ENCODE results near the gene DISP3.

DISP3 gene

DNA sequence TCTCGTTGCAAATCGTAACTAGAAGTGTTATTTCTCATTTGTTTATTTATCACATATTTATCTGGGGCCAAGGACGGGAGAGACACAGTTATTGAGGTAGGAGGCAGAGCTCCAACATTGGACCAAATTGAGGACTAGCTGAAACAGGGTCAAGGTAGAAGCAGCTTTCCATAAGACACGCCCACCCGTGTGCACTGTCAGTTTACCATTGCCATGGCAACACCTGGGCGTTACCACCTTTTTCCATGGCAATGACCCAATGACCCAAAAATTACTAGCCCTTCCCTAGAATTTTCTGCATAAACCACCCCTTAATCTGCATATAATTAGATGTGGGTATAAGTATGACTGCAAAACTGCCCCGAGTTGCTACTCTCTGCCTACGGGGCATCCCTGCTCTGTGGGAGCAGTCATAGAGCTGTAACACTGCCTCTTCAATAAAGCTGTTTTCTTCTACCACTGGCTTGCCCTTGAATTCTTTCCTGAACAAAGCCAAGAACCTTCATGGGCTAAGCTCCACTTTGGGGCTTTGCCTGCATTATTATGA, 102.6 kb downstream of the DISP3 start:
- H4K20me1 ChIP-seq: no peaks in the 10 kb centered on the region
- H3K4me1 ChIP-seq: peaks cover 0 to 8% (median 0%) of the 10 kb centered on the region in 10 experiments; a peak in 5 of 20 replicates
- H3K9ac ChIP-seq: no peak overlapping the region
- H3K27me3 ChIP-seq: no peaks in the 10 kb centered on the region
- no peak overlapping the region for H3K4me2 ChIP-seq
- no peak overlapping the region for H3K27ac ChIP-seq
- H3K4me3 ChIP-seq: no peak overlapping the region
- no peaks in the 10 kb centered on the region for H3K9me3 ChIP-seq (replicated peaks in 1 of 11)
- TF ChIP-seq Cebpa-rat (IDR thresholded peaks at IDR 0.05): no peak
- no peaks in the 10 kb centered on the region for H3K36me3 ChIP-seq

DNA sequence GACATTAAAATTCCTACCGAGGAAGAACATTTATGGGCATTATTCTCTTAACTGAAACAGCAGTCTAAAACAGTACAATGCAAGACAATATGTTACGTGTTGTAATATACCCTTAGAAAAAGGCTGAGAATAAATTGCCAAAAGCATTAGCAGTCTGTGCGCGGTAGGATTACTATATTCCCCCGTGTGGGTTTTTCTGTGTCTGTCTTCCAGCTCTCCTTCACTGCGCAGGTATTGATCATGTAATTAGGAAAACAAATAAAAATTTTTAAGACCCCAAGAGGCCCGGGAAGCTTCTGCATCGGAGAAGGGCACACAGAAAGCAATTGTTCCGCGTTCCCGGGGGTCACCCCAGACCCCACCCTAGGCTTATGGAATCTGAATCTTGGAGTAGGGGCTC, 106.4 kb downstream of the DISP3 start:
- H3K9me3 ChIP-seq (replicated peaks in 1 of 11): no peaks in the 10 kb centered on the region
- H3K27me3 ChIP-seq: no peaks in the 10 kb centered on the region
- peaks cover 0 to 8% (median 0%) of the 10 kb centered on the region in 10 experiments; a peak in 5 of 20 replicates for H3K4me1 ChIP-seq
- no peak for TF ChIP-seq Cebpa-rat (IDR thresholded peaks at IDR 0.05)
- H3K4me2 ChIP-seq: no peak overlapping the region
- no peak overlapping the region for H3K9ac ChIP-seq
- no peaks in the 10 kb centered on the region for H3K36me3 ChIP-seq
- no peak overlapping the region for H3K4me3 ChIP-seq
- no peaks in the 10 kb centered on the region for H4K20me1 ChIP-seq
- H3K27ac ChIP-seq: no peak overlapping the region

Data from BLaER1 treated with 17β-estradiol and CSF1 and Interleukin-3, amounts not matched to agents 10 nM and 100 nM (cell line).